HL-60 (cell line): ENCODE measurements around the gene COL19A1.

Source experiments
- DNase-seq, 2 experiments: peaks; one replicate each; pipeline ENCODE4 v3.0.0-alpha.2; 2010 to 2020; ENCODE audit warnings: low read depth in 1 of 2, low spot score in 1 of 2
- H3K27ac ChIP-seq: fragments of 250-450 bp; sonication (Bioruptor Pico); replicated peaks from 2 replicates; pipeline ENCODE4 v1.5.1; 2020; ENCODE audit warnings: mild to moderate bottlenecking, moderate library complexity
- H3K27me3 ChIP-seq: fragments of 250-450 bp; sonication (Bioruptor Pico); 2 replicates; pipeline ENCODE4 v1.5.1; 2021; ENCODE audit warnings: mild to moderate bottlenecking, moderate library complexity; ENCODE audit not compliant: insufficient read depth, poor library complexity, severe bottlenecking
- H3K4me3 ChIP-seq: replicated peaks from 2 replicates; pipeline ENCODE4 v1.5.1; 2011; ENCODE audit warnings: mild to moderate bottlenecking, control low read depth, low read length; ENCODE audit not compliant: insufficient read depth
- GABPA ChIP-seq: IDR thresholded peaks from 2 replicates; pipeline ENCODE4 v1.6.1; 2012; ENCODE audit warnings: low read depth
- POLR2AphosphoS5 ChIP-seq: IDR thresholded peaks from 2 replicates; pipeline ENCODE4 v1.6.1; 2012; ENCODE audit warnings: low read depth
- SPI1 ChIP-seq: IDR thresholded peaks from 2 replicates; pipeline ENCODE4 v1.6.1; 2012; ENCODE audit warnings: low read depth, mild to moderate bottlenecking, borderline replicate concordance
- TF ChIP-seq, protein P1 (sequence below): IDR thresholded peaks from 2 replicates; pipeline ENCODE4 v1.6.1; 2012; ENCODE audit warnings: low read depth; ENCODE audit not compliant: insufficient replicate concordance
- TF ChIP-seq, protein P2 (sequence below): IDR thresholded peaks from one replicate; pipeline ENCODE4 v1.5.1; 2011; ENCODE audit warnings: low read length, control low read depth, inconsistent platforms; ENCODE audit not compliant: insufficient read depth

Gene COL19A1

GRCh38 chr6:69907981-69908498 is 41.7 kb downstream of the COL19A1 start:
- no peak for TF ChIP-seq GABPA
- TF ChIP-seq, protein P1, sequence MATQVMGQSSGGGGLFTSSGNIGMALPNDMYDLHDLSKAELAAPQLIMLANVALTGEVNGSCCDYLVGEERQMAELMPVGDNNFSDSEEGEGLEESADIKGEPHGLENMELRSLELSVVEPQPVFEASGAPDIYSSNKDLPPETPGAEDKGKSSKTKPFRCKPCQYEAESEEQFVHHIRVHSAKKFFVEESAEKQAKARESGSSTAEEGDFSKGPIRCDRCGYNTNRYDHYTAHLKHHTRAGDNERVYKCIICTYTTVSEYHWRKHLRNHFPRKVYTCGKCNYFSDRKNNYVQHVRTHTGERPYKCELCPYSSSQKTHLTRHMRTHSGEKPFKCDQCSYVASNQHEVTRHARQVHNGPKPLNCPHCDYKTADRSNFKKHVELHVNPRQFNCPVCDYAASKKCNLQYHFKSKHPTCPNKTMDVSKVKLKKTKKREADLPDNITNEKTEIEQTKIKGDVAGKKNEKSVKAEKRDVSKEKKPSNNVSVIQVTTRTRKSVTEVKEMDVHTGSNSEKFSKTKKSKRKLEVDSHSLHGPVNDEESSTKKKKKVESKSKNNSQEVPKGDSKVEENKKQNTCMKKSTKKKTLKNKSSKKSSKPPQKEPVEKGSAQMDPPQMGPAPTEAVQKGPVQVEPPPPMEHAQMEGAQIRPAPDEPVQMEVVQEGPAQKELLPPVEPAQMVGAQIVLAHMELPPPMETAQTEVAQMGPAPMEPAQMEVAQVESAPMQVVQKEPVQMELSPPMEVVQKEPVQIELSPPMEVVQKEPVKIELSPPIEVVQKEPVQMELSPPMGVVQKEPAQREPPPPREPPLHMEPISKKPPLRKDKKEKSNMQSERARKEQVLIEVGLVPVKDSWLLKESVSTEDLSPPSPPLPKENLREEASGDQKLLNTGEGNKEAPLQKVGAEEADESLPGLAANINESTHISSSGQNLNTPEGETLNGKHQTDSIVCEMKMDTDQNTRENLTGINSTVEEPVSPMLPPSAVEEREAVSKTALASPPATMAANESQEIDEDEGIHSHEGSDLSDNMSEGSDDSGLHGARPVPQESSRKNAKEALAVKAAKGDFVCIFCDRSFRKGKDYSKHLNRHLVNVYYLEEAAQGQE: no peak
- no peak for TF ChIP-seq SPI1
- TF ChIP-seq, protein P2, sequence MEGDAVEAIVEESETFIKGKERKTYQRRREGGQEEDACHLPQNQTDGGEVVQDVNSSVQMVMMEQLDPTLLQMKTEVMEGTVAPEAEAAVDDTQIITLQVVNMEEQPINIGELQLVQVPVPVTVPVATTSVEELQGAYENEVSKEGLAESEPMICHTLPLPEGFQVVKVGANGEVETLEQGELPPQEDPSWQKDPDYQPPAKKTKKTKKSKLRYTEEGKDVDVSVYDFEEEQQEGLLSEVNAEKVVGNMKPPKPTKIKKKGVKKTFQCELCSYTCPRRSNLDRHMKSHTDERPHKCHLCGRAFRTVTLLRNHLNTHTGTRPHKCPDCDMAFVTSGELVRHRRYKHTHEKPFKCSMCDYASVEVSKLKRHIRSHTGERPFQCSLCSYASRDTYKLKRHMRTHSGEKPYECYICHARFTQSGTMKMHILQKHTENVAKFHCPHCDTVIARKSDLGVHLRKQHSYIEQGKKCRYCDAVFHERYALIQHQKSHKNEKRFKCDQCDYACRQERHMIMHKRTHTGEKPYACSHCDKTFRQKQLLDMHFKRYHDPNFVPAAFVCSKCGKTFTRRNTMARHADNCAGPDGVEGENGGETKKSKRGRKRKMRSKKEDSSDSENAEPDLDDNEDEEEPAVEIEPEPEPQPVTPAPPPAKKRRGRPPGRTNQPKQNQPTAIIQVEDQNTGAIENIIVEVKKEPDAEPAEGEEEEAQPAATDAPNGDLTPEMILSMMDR: no peak
- no peak for TF ChIP-seq POLR2AphosphoS5
- no peak overlapping the region for H3K4me3 ChIP-seq
- no peak overlapping the region for H3K27ac ChIP-seq
- DNase-seq: no peak
- no peaks in the 10 kb centered on the region for H3K27me3 ChIP-seq

DNA sequence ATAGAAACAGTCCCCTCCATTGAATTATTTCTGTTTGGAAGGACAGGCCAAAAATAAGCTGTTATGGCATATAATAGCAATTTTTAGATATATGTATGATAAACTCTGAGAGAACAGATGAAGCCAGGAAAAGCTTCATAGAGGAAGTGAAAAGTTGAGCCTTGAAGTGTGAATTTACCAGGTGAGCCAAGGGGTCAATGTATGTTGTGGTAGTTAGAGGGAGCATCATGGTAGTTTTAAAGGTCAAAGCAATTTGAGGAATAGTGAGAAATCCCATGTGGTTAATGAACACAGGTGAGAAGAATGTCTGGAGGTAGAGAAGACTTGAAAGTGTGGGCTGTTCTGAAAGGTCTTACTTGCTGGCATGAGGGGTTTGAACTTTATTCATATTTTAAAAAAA is 47.0 kb downstream of the COL19A1 start:
- TF ChIP-seq, protein P2: no peak
- TF ChIP-seq SPI1 (no peak), GABPA (no peak), POLR2AphosphoS5 (no peak)
- TF ChIP-seq, protein P1: no peak

DNA sequence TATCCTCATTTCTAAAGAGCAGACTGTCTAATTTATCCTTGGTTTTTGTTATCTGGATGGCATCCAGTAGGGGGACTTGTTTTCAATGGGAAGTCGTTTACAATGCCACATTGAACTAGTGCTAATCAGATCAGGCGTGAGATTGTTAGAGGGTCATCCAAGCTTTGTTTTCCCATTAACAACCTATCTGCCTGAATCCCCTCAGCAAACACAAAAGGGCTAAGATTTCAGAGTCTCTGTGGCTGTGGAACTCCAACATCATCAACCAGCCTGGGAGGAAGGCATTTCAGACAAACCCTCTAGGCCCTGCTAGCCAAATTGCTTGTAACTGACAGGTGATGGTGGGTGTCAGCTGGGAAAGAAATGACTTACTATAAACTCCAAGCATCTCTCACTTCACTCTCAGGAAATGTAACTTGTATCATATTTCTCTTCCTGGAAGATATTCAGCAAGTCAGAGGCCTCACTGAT is 47.7 kb downstream of the COL19A1 start:
- Histone ChIP-seq H3K4me3 (no peak overlapping the region), H3K27me3 (no peaks in the 10 kb centered on the region), H3K27ac (no peak overlapping the region)
- TF ChIP-seq SPI1 (no peak), GABPA (no peak), POLR2AphosphoS5 (no peak)
- TF ChIP-seq, protein P1: no peak
- TF ChIP-seq, protein P2: no peak
- no peak for DNase-seq

More for the DNA sequence above, 47.0 kb downstream of the COL19A1 start:
- no peak for DNase-seq
- Histone ChIP-seq H3K27ac (no peak overlapping the region), H3K27me3 (no peaks in the 10 kb centered on the region), H3K4me3 (no peak overlapping the region)
